ENCODE results near the gene SUFU. TPM values are rescaled to one million over a fixed set of nuclear protein-coding genes. Genes with fewer than 3 reads are reported as not detected.

SUFU gene
- total and polyA plus RNA-seq, 4 donors: 1.8 to 3.8 (median 2.9) TPM

GRCh38 chr10:102682981-102683380 lies 179.2 kb downstream of the SUFU start:
- Histone ChIP-seq H3K27ac (ENCODE audit: low read depth in 1 of 2, low read length in 2 of 2) (no peak overlapping the region), H3K27me3 (ENCODE audit: control insufficient read depth in 4 of 4, insufficient read depth in 4 of 4, low read length in 3 of 4) (no peaks in the 10 kb centered on the region), H3K4me3 (ENCODE audit: low read depth in 1 of 3, low read length in 3 of 3) (no peak overlapping the region), H3K9me3 (ENCODE audit: control insufficient read depth in 4 of 4, low read length in 3 of 4) (no peaks in the 10 kb centered on the region), H3K4me1 (ENCODE audit: control insufficient read depth in 4 of 4, insufficient read depth in 4 of 4, low read length in 3 of 4) (peaks cover 0 to under 1% (median 0%) of the 10 kb centered on the region in 4 donors), H3K9ac (ENCODE audit: low read depth in 1 of 2, low read length in 2 of 2) (no peak overlapping the region), H3K36me3 (ENCODE audit: control insufficient read depth in 4 of 4, insufficient read depth in 3 of 4, low read depth in 1 of 4, low read length in 3 of 4) (no peaks in the 10 kb centered on the region)
- no peak for TF ChIP-seq NR2F2 (IDR thresholded peaks at IDR 0.05)
- DNase-seq (ENCODE audit: low spot score): no peak
- WGBS: 90% methylated on average over 4 of the region's 4 CpGs

Small RNA genes within 50 kb of the gene (small RNA-seq; reads per million reads assigned to genes)
- not detected for gene RNU6-43P

Other genes starting within 250 kb of the SUFU start
- gene NFKB2, start 108.3 kb upstream of the SUFU start, total RNA-seq: 1 to 10 TPM; 7.1 to 8.5 TPM
- 1 to 10 TPM; 1.8 to 7.2 TPM for gene NFKB2, start 108.3 kb upstream of the SUFU start, polyA plus RNA-seq
- gene PSD, start 85.2 kb upstream of the SUFU start, total RNA-seq: under 1 TPM; 0.56 to 0.59 TPM
- 1 to 10 TPM in 1 of 2 donors, under 1 TPM in 1; 0.84 to 1.3 TPM for gene PSD, start 85.2 kb upstream of the SUFU start, polyA plus RNA-seq
- 1 to 10 TPM; 4.4 to 5.8 TPM for gene FBXL15, start 83.1 kb upstream of the SUFU start, total RNA-seq
- 10 to 100 TPM; 14.3 to 14.4 TPM for gene FBXL15, start 83.1 kb upstream of the SUFU start, polyA plus RNA-seq
- gene CUEDC2, start 71.4 kb upstream of the SUFU start, total RNA-seq: 10 to 100 TPM; 14.4 to 14.6 TPM
- 10 to 100 TPM; 33.6 to 36.1 TPM for gene CUEDC2, start 71.4 kb upstream of the SUFU start, polyA plus RNA-seq
- gene C10orf95, start 52.4 kb upstream of the SUFU start, total RNA-seq: under 1 TPM in 1 of 2 donors, not detected in 1; 0.09 TPM
- gene C10orf95, start 52.4 kb upstream of the SUFU start, polyA plus RNA-seq: under 1 TPM in 1 of 2 donors, not detected in 1; 0.24 TPM
- 10 to 100 TPM; 40.7 to 51.9 TPM for gene ACTR1A, start 1.3 kb upstream of the SUFU start, total RNA-seq
- gene ACTR1A, start 1.3 kb upstream of the SUFU start, polyA plus RNA-seq: 10 to 100 TPM; 24.5 to 29.9 TPM
- gene TRIM8, start 140.5 kb downstream of the SUFU start, total RNA-seq: 10 to 100 TPM; 21.8 to 39.5 TPM
- gene TRIM8, start 140.5 kb downstream of the SUFU start, polyA plus RNA-seq: 10 to 100 TPM; 15.8 to 45.3 TPM
- gene ARL3, start 210.4 kb downstream of the SUFU start, total RNA-seq: 1 to 10 TPM; 1.0 to 2.2 TPM
- 1 to 10 TPM; 2.4 to 2.5 TPM for gene ARL3, start 210.4 kb downstream of the SUFU start, polyA plus RNA-seq
- gene SFXN2, start 210.7 kb downstream of the SUFU start, total RNA-seq: 10 to 100 TPM; 18.1 to 22.6 TPM
- 10 to 100 TPM in 1 of 2 donors, 1 to 10 TPM in 1; 6.0 to 17.4 TPM for gene SFXN2, start 210.7 kb downstream of the SUFU start, polyA plus RNA-seq
- gene WBP1L, start 240.0 kb downstream of the SUFU start, total RNA-seq: 10 to 100 TPM; 25.3 to 43.6 TPM
- gene WBP1L, start 240.0 kb downstream of the SUFU start, polyA plus RNA-seq: 10 to 100 TPM; 12.3 to 29.9 TPM